ENCODE results near the gene FGFR2.

Gene FGFR2

DNA sequence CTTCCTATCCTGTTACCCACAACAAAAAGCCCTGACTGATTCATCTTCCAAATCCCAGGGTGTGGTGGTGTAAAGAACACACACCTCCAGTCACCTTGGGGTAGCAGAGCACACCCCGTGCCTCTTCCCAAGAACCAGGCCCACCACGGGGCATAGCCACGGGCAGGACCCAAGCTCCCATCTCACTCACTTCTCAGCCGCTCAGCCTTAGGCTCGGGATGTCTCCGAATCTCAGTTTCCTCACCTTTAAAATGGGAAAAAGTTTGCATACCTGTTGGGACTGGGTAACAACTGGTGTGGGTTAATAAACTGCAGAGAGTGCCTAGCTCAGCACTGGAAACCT, 139.0 kb downstream of the FGFR2 start:
- in situ Hi-C loops (cut with HindIII; ENCODE audit: low sequenced_read_pairs), result loop anchor here (10.0 kb wide), 1 partner anchor 164 kb away; no protein-coding TSS in a partner anchor

DNA sequence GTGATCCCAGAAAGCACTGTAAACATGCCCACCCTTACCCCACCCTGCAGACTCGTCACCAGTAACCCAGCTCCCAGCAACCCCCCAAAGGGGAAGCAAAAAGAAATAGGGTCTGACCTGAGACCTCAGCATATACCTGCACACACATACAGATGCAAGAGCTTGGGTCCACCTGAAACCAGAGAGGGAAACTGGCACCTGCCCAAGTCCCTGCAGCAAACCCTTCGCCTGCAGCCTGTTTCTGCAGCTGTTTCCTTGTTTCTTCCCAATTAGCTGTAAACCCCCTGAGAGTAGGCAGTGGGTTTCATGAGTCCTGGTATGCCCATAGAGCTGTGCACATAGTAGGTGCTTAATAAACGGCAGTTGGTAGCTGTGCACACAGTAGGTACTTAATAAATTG, 140.5 kb downstream of the FGFR2 start:
- in situ Hi-C loops (cut with HindIII; ENCODE audit: low sequenced_read_pairs), result loop anchor here (10.0 kb wide), 1 partner anchor 163 kb away; no protein-coding TSS in a partner anchor

DNA sequence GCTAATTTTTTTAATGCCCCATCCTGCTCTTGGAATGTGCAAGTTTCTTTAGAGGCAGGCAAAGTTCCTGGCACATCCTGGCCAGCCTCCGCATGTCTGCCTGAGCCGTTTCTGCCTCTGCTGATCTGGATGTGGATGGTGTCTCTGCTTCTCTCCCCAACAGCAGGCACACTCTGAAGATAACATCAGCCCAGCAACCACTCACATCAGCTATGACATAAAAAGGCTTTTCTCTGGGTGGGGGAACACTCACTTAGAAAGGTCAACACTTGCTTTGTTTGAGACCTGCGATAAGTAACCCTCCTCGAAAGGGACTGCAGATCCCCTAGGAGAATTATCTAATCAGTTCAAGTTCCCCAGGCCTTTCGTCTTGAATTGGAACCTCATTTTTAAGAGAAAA, 142.9 kb downstream of the FGFR2 start:
- in situ Hi-C loops (cut with HindIII; ENCODE audit: low sequenced_read_pairs), result loop anchor here (10.0 kb wide), 1 partner anchor 161 kb away; no protein-coding TSS in a partner anchor

GRCh38 chr10:121454781-121455180, 143.5 kb downstream of the FGFR2 start:
- in situ Hi-C loops (cut with HindIII; ENCODE audit: low sequenced_read_pairs), result loop anchor here (10.0 kb wide), 1 partner anchor 160 kb away; no protein-coding TSS in a partner anchor

- in situ Hi-C loops (cut with HindIII; ENCODE audit: low sequenced_read_pairs), result loop anchor here (10.0 kb wide), 1 partner anchor 158 kb away; no protein-coding TSS in a partner anchor
Observed at GRCh38 chr10:121453160-121453559, 145.1 kb downstream of the FGFR2 start.

DNA sequence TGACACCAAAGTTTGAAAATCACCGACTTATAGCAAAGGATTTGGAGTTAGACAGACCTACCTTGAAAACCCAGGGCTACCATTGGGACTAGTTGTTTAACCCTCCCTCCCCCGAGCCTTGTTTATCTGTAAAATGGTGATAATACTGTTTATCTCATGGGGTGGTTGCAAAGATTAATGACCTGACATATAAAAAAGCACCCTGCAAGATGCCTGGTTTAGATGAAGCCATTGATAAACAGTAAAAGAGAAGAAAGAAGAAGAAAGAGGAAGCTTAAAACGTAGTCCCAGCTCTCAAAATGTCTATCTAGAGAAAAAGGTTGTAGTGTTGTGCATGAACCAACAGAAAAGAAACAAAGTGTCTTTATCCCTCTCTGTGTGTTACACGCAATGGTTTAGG, 145.7 kb downstream of the FGFR2 start:
- in situ Hi-C loops (cut with HindIII; ENCODE audit: low sequenced_read_pairs), result loop anchor here (10.0 kb wide), 1 partner anchor 158 kb away; no protein-coding TSS in a partner anchor

- in situ Hi-C loops (cut with HindIII; ENCODE audit: low sequenced_read_pairs), result loop anchor here (10.0 kb wide), 1 partner anchor 155 kb away; no protein-coding TSS in a partner anchor
Observed at GRCh38 chr10:121450247-121450646, 148.0 kb downstream of the FGFR2 start.

DNA sequence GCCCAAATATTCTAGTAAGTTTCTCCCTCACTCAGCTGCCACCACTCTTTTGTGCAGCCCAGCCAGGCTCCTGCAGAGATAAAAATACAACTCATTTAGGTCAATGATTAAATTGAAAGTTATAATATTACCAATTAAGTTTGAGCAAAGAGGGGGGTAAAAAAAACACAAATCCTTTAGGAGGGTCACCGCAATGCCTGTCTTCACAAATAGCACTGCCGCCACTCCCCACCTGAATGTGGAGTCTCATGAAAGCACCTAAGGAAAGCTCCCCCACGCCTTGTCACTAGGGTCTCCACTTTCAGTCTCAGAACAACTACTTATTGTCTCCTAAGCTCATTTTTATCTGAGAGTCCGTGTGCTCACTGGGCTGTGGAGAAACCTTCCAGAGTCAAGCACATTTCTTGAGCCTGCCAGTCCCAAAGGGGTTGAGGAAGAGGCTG, 148.7 kb downstream of the FGFR2 start:
- in situ Hi-C loops (cut with HindIII; ENCODE audit: low sequenced_read_pairs), result no loop called here

GRCh38 chr10:121448766-121449421, 149.3 kb downstream of the FGFR2 start:
- in situ Hi-C loops (cut with HindIII; ENCODE audit: low sequenced_read_pairs), result no loop called here

DNA sequence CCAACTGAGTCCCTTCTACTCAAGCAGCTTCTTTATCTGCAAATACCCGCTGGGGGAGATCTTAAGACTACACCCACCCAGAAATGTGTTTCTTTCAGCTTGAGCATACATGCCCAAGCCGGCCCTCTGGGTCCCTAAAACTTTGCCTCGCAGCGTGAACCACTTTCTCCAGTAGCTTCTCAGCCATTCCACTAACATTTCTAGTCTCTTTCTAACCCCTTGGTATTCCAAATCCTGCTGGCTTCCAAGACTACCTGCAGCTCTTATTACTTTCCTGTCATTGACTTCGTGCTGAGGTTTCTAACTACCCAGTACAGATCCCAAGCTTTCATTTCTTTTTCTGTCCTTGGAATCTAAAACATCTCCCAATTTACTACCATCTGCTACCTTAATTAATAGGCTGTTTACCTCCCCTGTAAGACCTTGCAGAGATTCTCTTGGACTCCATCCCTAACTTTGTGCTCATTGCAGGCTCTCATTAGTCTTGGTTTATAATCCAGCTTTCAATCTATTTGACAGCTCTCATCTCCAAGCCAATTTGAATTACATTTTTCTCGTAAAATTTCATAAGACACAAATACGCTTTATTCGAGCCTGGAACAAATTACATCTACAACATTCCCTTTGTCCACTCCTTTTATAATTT, 153.6 kb downstream of the FGFR2 start:
- in situ Hi-C loops (cut with HindIII; ENCODE audit: low sequenced_read_pairs), result no loop called here

DNA sequence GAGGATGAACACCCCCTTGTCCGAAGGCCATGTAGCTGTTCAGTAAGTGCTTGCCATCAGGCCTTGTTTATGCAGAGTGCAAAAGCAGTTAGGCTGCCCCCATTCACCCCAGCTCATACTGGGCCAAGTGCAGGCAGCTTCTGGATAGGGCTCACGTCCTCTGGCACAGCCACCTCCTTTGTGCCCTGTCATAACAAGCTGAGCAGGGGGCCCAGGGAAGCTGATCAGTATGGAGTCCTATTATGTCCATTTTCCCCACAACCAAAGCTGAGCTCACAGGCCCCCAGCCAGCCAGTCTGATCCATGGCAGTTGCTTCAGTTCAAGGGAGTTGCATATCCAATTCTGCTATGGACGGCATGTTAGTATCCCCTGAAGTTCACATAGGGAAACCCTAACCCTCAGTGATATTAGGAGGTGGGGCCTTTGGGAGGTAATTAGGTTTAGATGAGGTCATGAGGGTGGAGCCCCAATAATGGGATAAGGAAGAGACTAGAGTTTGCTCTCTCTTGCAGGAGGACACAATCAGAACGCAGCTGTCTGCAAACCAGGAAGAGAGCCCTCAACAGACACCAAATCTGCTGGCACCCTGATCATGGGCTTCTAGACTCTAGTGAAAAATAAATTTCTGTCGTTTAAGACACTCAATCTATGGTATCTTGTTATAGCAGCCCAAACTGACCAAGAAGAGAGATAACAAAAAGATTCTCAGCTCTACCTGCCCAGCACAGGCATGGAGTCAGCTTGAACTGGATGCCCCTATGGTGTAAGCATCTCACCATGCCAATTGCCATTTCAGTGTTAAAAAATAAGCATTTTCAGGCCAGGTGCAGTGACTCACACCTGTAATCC, 155.9 kb downstream of the FGFR2 start:
- in situ Hi-C loops (cut with HindIII; ENCODE audit: low sequenced_read_pairs), result no loop called here

GRCh38 chr10:121440461-121440860, 157.8 kb downstream of the FGFR2 start:
- in situ Hi-C loops (cut with HindIII; ENCODE audit: low sequenced_read_pairs), result no loop called here

DNA sequence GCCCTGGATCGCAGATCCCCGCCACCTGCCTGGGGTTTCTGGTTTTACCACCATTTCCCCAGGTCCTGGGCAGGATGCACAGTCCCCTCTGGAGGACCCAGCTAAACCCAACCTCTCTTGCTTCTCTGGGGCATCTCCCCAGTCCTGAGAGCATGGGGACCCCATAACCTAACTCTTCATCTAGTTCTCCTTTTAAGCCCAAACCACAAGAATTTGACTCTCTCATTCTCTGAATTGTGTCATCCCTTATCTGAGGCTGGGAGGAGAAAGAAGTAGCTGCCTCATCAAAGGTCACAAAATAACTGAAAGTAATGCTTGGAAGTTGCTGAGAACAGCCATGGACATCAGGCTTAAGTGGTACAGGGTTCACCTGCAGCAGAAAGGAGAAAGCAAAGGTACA, 159.9 kb downstream of the FGFR2 start:
- in situ Hi-C loops (cut with HindIII; ENCODE audit: low sequenced_read_pairs), result no loop called here

DNA sequence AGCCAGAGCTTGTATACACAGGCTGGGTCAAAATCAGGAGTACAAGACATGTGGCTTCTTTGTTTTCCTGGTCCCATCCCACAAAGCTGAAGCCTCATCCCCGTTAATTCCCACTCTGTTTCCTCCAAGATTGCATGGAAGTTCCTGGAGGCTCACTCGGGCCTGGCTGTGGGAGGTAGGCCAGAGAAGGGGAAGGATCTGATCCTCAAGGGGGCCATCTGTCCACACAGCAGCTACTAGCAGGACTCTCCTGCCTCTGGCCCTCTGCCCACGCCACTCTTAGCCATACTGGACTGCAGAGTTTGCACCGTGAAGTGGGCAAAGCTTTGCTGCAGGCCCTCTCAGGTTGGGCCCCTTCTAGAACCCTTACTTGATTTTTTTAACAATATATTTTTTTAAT, 160.6 kb downstream of the FGFR2 start:
- in situ Hi-C loops (cut with HindIII; ENCODE audit: low sequenced_read_pairs), result no loop called here

DNA sequence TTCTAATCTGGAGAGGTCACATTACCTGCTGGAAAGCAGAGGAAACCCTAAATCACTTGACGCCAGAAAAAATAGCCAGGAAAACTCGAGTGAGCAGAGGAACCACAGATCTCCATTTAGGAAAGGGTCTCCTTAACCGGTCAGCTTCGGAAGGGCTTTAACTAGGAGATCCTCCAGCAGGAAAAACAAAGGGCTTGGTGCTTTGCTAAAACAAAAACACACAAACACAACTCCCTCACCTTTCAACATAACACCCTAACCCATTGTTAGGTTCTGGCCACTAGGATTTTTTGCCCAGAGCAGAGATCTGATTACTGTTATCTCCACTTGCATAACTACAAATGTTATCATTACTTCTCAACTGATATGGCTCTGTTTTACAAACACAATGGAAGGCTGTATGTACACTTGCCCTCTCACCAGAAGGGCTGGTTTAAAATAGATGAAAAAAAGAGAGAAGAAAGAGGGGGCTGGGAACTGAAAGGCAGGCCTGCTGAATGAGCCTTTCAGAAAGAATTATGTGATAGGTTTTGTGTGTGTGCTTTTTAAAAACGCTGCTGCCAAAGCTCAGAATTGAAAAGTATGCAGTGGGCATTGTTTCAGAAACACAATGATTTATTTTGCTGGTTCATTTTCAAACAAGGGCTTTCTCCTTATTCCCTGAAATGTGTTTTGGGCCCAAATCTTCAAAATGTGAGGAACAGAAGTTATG, 161.5 kb downstream of the FGFR2 start:
- in situ Hi-C loops (cut with HindIII; ENCODE audit: low sequenced_read_pairs), result no loop called here

DNA sequence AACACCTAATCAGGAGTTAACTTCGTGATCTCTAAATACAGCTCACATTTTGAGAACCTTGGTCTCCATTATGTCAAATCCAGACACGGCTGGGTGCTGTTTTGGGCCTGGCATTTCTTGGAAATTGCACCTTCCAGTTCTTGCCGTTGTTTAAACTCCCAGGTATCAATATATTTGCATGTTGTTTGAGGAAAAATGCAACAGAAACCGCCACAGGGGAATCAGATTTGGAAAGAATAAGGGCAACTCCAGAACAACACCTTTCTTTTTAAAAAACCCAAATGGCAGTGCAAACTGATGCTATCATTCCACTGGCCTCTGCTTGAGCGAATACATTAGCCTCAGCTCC, 162.0 kb downstream of the FGFR2 start:
- in situ Hi-C loops (cut with HindIII; ENCODE audit: low sequenced_read_pairs), result no loop called here

DNA sequence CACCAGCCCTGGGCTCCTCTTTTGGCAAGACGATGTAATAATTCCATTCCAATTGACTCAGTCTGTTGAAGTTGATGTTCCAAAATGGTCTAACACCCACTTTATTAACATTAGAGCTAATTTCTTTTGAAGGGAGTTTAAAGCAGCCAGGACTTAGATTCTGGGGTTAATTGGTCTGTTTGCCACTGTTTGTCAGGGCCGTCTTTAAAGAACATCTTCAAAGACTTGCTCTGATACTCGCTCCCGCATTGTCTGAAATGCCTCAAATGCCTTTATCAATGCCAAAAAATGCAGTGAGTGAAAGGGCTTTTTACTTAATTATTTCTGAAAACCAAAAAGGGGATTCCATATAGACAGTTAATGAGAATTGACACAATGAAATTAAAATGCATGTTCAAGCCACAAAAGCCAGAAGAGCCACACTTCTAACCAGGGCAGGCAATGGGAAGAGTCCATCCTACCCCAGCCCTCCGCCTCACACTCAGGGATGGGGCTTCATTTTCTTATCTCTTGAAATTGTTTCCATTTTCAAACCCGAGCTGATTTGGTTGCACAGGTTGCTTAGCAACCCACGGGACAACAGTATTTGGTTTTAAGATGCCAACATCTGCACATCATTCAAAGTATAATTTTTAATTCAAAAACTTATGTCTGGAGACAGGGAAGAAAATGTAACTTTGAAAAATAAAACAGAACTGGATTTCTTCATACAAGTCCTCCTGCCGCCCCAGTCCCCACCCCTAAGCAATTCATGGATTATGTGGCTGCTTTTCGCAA, 163.0 kb downstream of the FGFR2 start:
- in situ Hi-C loops (cut with HindIII; ENCODE audit: low sequenced_read_pairs), result no loop called here

GRCh38 chr10:121433965-121434364, 164.3 kb downstream of the FGFR2 start:
- in situ Hi-C loops (cut with HindIII; ENCODE audit: low sequenced_read_pairs), result no loop called here

GRCh38 chr10:121428867-121429266, 169.4 kb downstream of the FGFR2 start:
- in situ Hi-C loops (cut with HindIII; ENCODE audit: low sequenced_read_pairs), result no loop called here

All from DLD1 (cell line).